OCI-LY3 (cell line): ENCODE data around the gene PARD3.

Experiments
- EZH2phosphoT487 ChIP-seq: fragments of 200-600 bp; shearing (Covaris generic); IDR thresholded peaks from 2 replicates; pipeline ENCODE4 v1.6.1; 2018; ENCODE audit warnings: antibody characterized with exemption, mixed run types, low read depth
- TF ChIP-seq, protein P1 (sequence below): fragments of 200-600, 300-600 bp; sonication (generic); IDR thresholded peaks from 2 replicates; pipeline ENCODE4 v1.5.1; 2014; ENCODE audit warnings: antibody characterized with exemption, low read length, low read depth

DNA sequence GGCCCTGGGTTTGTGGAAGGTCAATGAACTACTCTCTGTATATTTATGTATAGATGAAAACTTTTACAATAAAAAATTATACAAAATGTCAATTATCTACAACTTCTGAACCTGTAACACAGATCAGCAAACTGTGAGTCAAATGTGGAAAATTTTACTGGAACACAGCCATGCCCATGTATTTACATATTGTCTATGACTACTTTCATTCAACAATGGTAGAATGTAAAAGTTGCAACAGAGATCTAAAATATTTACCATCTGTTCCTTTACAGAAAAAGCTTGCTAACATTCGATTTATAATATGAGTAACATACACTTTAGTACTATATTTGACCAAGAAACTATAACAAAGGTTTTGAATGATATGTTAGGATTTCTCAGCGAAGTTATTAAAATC, 481.6 kb downstream of the PARD3 start:
- TF ChIP-seq, protein P1, sequence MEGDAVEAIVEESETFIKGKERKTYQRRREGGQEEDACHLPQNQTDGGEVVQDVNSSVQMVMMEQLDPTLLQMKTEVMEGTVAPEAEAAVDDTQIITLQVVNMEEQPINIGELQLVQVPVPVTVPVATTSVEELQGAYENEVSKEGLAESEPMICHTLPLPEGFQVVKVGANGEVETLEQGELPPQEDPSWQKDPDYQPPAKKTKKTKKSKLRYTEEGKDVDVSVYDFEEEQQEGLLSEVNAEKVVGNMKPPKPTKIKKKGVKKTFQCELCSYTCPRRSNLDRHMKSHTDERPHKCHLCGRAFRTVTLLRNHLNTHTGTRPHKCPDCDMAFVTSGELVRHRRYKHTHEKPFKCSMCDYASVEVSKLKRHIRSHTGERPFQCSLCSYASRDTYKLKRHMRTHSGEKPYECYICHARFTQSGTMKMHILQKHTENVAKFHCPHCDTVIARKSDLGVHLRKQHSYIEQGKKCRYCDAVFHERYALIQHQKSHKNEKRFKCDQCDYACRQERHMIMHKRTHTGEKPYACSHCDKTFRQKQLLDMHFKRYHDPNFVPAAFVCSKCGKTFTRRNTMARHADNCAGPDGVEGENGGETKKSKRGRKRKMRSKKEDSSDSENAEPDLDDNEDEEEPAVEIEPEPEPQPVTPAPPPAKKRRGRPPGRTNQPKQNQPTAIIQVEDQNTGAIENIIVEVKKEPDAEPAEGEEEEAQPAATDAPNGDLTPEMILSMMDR, result no peak
- no peak for TF ChIP-seq EZH2phosphoT487
